GM12878 (cell line): ENCODE measurements around the gene TTL. TPM values are rescaled to one million over a fixed set of nuclear protein-coding genes. Genes with fewer than 3 reads are reported as not detected.

Experiments used
- ATAC-seq: fragments of 200-7000 bp; cut with Tn5 transposase; 3 replicates; pipeline ENCODE4 v1.9.1; 2020; ENCODE audit warnings: mild to moderate bottlenecking, moderate library complexity
- BruUV-seq: library from RNA; stranded (reverse); fragments of 400-500 nt; replicated peaks from 2 replicates; lab custom pipeline; 2021; lab: Mats Ljungman, UMichigan
- CTCF ChIA-PET: fragments of 300-600 bp; sonication (Branson Sonifier 250); formaldehyde crosslinking; extraction: SDS; loops from one replicate; lab custom pipeline; 2021; ENCODE audit warnings: inconsistent platforms; lab: Yijun Ruan, JAX
- POLR2A ChIA-PET: fragments of 350-600 bp; formaldehyde crosslinking; extraction: SDS; loops from one replicate; lab custom pipeline; 2021; ENCODE audit warnings: inconsistent platforms; lab: Charles Lee
- RAD21 ChIA-PET: fragments of 300-600 bp; sonication (Branson Sonifier 250); formaldehyde crosslinking; loops from one replicate; lab custom pipeline; 2023; ENCODE audit warnings: antibody characterized with exemption; ENCODE audit not compliant: unreplicated experiment; lab: Charles Lee
- SMC1A ChIA-PET: fragments of 300-600 bp; sonication (Branson Sonifier 250); formaldehyde crosslinking; loops from one replicate; lab custom pipeline; 2023; ENCODE audit not compliant: unreplicated experiment, uncharacterized antibody; lab: Charles Lee
- DNase-seq: peaks from one replicate; pipeline ENCODE4 v3.0.0-alpha.2; 2011; ENCODE audit warnings: low read depth, low spot score
- FAIRE-seq: peaks from 3 replicates; lab custom pipeline; 2011; peaks lifted over from hg19 to GRCh38; lab: Jason Lieb, UNC
- H2AFZ ChIP-seq: 2 replicates; pipeline ENCODE4 v1.6.0; 2011; ENCODE audit warnings: low read depth, low read length, control low read depth; ENCODE audit not compliant: control insufficient read depth
- H3K27ac ChIP-seq: 2 replicates; pipeline ENCODE4 v1.5.1; 2011; ENCODE audit warnings: control low read depth; ENCODE audit not compliant: control insufficient read depth, insufficient read depth
- H3K27me3 ChIP-seq, 2 experiments: replicated peaks in 1 of 2; 2 replicates each; pipeline versions ENCODE4 v1.6.0 to v1.6.1; 2011; ENCODE audit warnings: low read length in 1 of 2; ENCODE audit not compliant: control insufficient read depth in 2 of 2, insufficient read depth in 2 of 2
- H3K36me3 ChIP-seq, 2 experiments: 2 replicates each; pipeline ENCODE4 v1.5.1; 2011; ENCODE audit warnings: low read length in 1 of 2; ENCODE audit not compliant: control insufficient read depth in 2 of 2, insufficient read depth in 2 of 2
- H3K4me1 ChIP-seq: 2 replicates; pipeline ENCODE4 v1.6.1; 2011; ENCODE audit warnings: mild to moderate bottlenecking, low read length, moderate library complexity, mixed read lengths; ENCODE audit not compliant: control insufficient read depth, insufficient read depth
- H3K4me2 ChIP-seq: 2 replicates; pipeline ENCODE4 v1.6.0; 2011; ENCODE audit warnings: control low read depth; ENCODE audit not compliant: control insufficient read depth, insufficient read depth
- H3K4me3 ChIP-seq: fragments of 200-600 bp; sonication (generic); 2 replicates; pipeline ENCODE4 v1.5.1; 2016
- H3K79me2 ChIP-seq: 2 replicates; pipeline ENCODE4 v1.6.0; 2011; ENCODE audit warnings: low read length; ENCODE audit not compliant: control insufficient read depth, insufficient read depth
- H3K9ac ChIP-seq: 2 replicates; pipeline ENCODE4 v1.8.0; 2011; ENCODE audit warnings: low read length, control low read depth, mixed read lengths; ENCODE audit not compliant: control insufficient read depth, insufficient read depth
- H3K9me3 ChIP-seq: replicated peaks from 3 replicates; pipeline ENCODE4 v1.5.1; 2011; ENCODE audit warnings: mild to moderate bottlenecking, low read length; ENCODE audit not compliant: control insufficient read depth, insufficient read depth
- H4K20me1 ChIP-seq: 2 replicates; pipeline ENCODE4 v1.6.0; 2011; ENCODE audit not compliant: control insufficient read depth, insufficient read depth
- ATF7 ChIP-seq: fragments of 450-650 bp; IDR thresholded peaks from 2 replicates; pipeline ENCODE4 v1.6.1; 2016; ENCODE audit warnings: low read depth, mild to moderate bottlenecking
- KAT2A ChIP-seq: conservative IDR thresholded peaks from 2 replicates; pipeline ENCODE4 v1.6.1; 2011; ENCODE audit warnings: low read depth, low read length; ENCODE audit not compliant: control insufficient read depth
- SPI1 ChIP-seq: IDR thresholded peaks from 2 replicates; pipeline ENCODE4 v1.6.1; 2011; ENCODE audit warnings: low read depth, mild to moderate bottlenecking, low read length, moderate library complexity, borderline replicate concordance; ENCODE audit not compliant: insufficient read depth
- WGBS: methylation state at CpG from one replicate; pipeline ENCODE4 v1.1.6; 2016; ENCODE audit warnings: low lambda C conversion rate; ENCODE audit not compliant: insufficient replicate concordance, insufficient coverage; ENCODE audit errors: missing lambda C conversion rate; 5-methylcytosine and 5-hydroxymethylcytosine counted together
- in situ Hi-C: fragments of 300-500 bp; cut with MboI; formaldehyde crosslinking; loops from 9 replicates; pipeline ENCODE4 v1.14.3; 2018; ENCODE audit warnings: mixed read lengths
- intact Hi-C: fragments of 100-400 bp; cut with micrococcal nuclease; formaldehyde crosslinking; loops from one replicate; pipeline ENCODE4 v1.14.2; 2022; ENCODE audit not compliant: unreplicated experiment
- polyA plus RNA-seq, 11 experiments: library from polyadenylated mRNA; depleted of rRNA in 4 of 11; unstranded in 6 of 11; stranded (reverse) in 5 of 11; fragments of >200 nt; fragmentation: Nextera tagmentation in 4 of 11; fragmentation: Illumina TruSeq in 1 of 11; extraction: Ambion mirVana in 4 of 11; extraction: Trizol in 1 of 11; gene quantifications; 1 replicate in 1 of 11; 2 replicates in 10 of 11; pipeline versions ENCODE4 v1.2.1 to v1.2.3, GENCODE V29; 2011 to 2016; ENCODE audit warnings: inconsistent platforms in 2 of 11, missing spikeins in 2 of 11, low read depth in 1 of 11
- total RNA-seq, 4 experiments: library from RNA; depleted of rRNA in 3 of 4; stranded (reverse); fragments of >200 nt in 3 of 4; fragmentation: Illumina TruSeq in 1 of 4; extraction: Trizol in 1 of 4; gene quantifications; 2 replicates each; pipeline versions ENCODE4 v1.2.1 to v1.2.3, GENCODE V29; 2013 to 2021
- TF ChIP-seq, protein P1 (sequence below): fragments of 450-650 bp; IDR thresholded peaks from 2 replicates; pipeline ENCODE4 v1.6.1; 2016; ENCODE audit warnings: mild to moderate bottlenecking

Gene TTL
- total and polyA plus RNA-seq, 10 of the 15 experiments (the other 5 are each of a cell fraction or from before 2014, with no cell fraction given): 3.9 to 27.1 (median 16.1) TPM

DNA sequence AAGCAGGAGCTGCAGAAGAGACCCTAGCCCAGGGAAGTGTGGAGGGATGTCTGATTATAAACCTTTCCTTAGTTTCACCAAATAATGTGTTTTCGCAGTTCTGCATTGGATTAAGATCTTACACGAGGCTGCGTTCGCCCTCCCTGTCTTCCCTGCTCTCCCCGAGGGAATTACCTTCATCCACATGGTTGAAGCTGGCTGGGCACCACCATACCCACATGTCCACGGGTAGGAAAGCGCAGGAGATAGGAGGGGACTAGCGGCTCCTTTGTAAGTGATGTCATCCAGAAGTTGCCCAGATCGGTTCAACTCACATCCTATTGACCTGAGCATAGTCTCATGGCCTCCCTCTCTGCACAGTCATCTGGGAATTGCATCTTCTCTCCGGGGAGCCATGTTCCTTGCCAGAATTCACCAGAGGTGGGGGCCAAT, 1.1 kb downstream of the TTL start:
- H3K9ac ChIP-seq: peak overlapping the region; percentile 72
- no peaks in the 10 kb centered on the region for H3K9me3 ChIP-seq
- ATAC-seq (peak; percentile 27), FAIRE-seq (no peak), DNase-seq (no peak)
- peaks cover 14% of the 10 kb centered on the region for H3K4me1 ChIP-seq
- RAD21 ChIA-PET: interaction anchor here (1.1 kb wide), 1 partner anchor 100 kb away, joined by 4 read pairs; no protein-coding TSS in a partner anchor
- peak overlapping the region; percentile 97 for H3K4me3 ChIP-seq
- 3% methylated on average over 10 of the region's 10 CpGs for WGBS
- CTCF ChIA-PET: interaction anchor here (0.7 to 1.2 kb wide), 3 partner anchors 12 to 244 kb away, joined by 3 to 8 read pairs (median 4); no protein-coding TSS in a partner anchor
- in situ Hi-C loops: loop anchor here (5.0 kb wide), 1 partner anchor 99 kb away; the partner anchor contains the start of gene CHCHD5
- intact Hi-C loops: loop anchor here (5.0 kb wide), 3 partner anchors 84 to 244 kb away; partner anchors contain the start of gene ZC3H8
- peak; percentile 58 for TF ChIP-seq ATF7
- TF ChIP-seq, protein P1, sequence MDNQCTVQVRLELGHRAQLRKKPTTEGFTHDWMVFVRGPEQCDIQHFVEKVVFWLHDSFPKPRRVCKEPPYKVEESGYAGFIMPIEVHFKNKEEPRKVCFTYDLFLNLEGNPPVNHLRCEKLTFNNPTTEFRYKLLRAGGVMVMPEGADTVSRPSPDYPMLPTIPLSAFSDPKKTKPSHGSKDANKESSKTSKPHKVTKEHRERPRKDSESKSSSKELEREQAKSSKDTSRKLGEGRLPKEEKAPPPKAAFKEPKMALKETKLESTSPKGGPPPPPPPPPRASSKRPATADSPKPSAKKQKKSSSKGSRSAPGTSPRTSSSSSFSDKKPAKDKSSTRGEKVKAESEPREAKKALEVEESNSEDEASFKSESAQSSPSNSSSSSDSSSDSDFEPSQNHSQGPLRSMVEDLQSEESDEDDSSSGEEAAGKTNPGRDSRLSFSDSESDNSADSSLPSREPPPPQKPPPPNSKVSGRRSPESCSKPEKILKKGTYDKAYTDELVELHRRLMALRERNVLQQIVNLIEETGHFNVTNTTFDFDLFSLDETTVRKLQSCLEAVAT: no peak
- SMC1A ChIA-PET: interaction anchor here (0.6 to 1.3 kb wide), 2 partner anchors 60 to 225 kb away, joined by 3 to 4 read pairs; no protein-coding TSS in a partner anchor
- peak overlapping the region; percentile 94 for H3K4me2 ChIP-seq
- peaks cover 14% of the 10 kb centered on the region for H3K79me2 ChIP-seq
- BruUV-seq: no TSS peak
- peak overlapping the region; percentile 80 for H2AFZ ChIP-seq
- H3K27ac ChIP-seq: peak overlapping the region; percentile 72; the same call in 1 of the 2 replicates
- H3K27me3 ChIP-seq: no peaks in the 10 kb centered on the region
- POLR2A ChIA-PET: interaction anchor here (0.6 to 1.5 kb wide), 4 partner anchors 32 to 142 kb away, joined by 3 to 10 read pairs (median 4); no protein-coding TSS in a partner anchor
- no peaks in the 10 kb centered on the region for H4K20me1 ChIP-seq
- H3K36me3 ChIP-seq: no peaks in the 10 kb centered on the region; a peak in 1 of 4 replicates

DNA sequence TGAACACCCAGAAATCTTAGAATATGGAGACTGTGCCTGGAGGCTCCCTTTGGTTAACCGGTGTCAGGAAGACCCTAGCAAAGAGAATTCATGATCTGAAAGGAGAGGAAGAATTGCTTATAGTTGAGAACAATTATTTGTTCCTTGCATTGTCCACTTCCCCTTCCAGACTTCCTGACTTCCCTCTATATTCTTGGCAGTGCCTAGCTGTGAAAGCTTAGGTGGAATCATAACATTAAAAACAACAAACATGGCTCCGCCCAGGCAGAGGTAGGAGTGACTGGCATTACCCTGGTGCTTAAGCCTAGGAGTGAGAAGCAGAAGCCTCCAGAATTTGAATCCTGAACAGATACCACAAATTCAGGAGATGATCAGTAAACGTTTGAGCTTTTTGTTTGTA, 1.9 kb downstream of the TTL start:
- ATAC-seq: no peak
- WGBS: 58% methylated on average over 3 of the region's 3 CpGs
- peaks cover 0 to 2% of the 10 kb centered on the region in 2 experiments; a peak in 2 of 4 replicates for H3K36me3 ChIP-seq
- no peak for DNase-seq
- peaks cover 14% of the 10 kb centered on the region for H3K79me2 ChIP-seq
- H3K27ac ChIP-seq: no peak overlapping the region
- no peak overlapping the region for H3K9ac ChIP-seq
- intact Hi-C loops (loop anchor here (5.0 kb wide), 3 partner anchors 83 to 243 kb away; partner anchors contain the start of gene ZC3H8), in situ Hi-C loops (loop anchor here (5.0 kb wide), 1 partner anchor 98 kb away; the partner anchor contains the start of gene CHCHD5)
- ChIA-PET SMC1A (interaction anchor here (0.7 to 1.0 kb wide), 3 partner anchors 9 to 100 kb away, joined by 3 to 6 read pairs (median 3); no protein-coding TSS in a partner anchor), CTCF (interaction anchor here (0.7 to 1.2 kb wide), 7 partner anchors 10 to 243 kb away, joined by 3 to 8 read pairs (median 3); partner anchors contain the start of gene CHCHD5), POLR2A (interaction anchor here (0.6 to 1.5 kb wide), 3 partner anchors 11 to 64 kb away, joined by 3 to 4 read pairs (median 3); no protein-coding TSS in a partner anchor), RAD21 (interaction anchor here (1.0 to 1.1 kb wide), 2 partner anchors 100 to 101 kb away, joined by 4 read pairs; partner anchors contain the start of gene CHCHD5)
- peaks cover 14% of the 10 kb centered on the region for H3K4me1 ChIP-seq
- FAIRE-seq: no peak
- no peaks in the 10 kb centered on the region for H3K9me3 ChIP-seq
- no peak overlapping the region; the same call in 1 of the 2 replicates for H2AFZ ChIP-seq
- H3K4me3 ChIP-seq: 0 out of 2 replicates have a peak overlapping the region, but pooled peaks have one; percentile 97
- H3K4me2 ChIP-seq: peak overlapping the region; percentile 94; the same call in 1 of the 2 replicates
- H4K20me1 ChIP-seq: no peaks in the 10 kb centered on the region
- BruUV-seq: no TSS peak
- TF ChIP-seq SPI1 (0 out of 2 replicates have a peak, but pooled peaks have one; percentile 15), KAT2A (no peak)
- no peaks in the 10 kb centered on the region for H3K27me3 ChIP-seq
